ENCODE data around the gene DYNC1H1. TPM values are rescaled to one million over a fixed set of nuclear protein-coding genes. Genes with fewer than 3 reads are reported as not detected.

DYNC1H1 gene
- total RNA-seq, 1 experiment from 2014 or later, result 833 TPM

- intact Hi-C loops (cut with micrococcal nuclease; ENCODE audit: unreplicated experiment), result loop anchor here (5.0 kb wide), 3 partner anchors 100 to 255 kb away; no protein-coding TSS in a partner anchor
- Histone ChIP-seq H3K4me1 (ENCODE audit: insufficient read depth, low read length, poor library complexity, severe bottlenecking) (peaks cover 44% of the 10 kb centered on the region), H3K27me3 (replicated peaks; ENCODE audit: insufficient read depth, low read depth, low read length, poor library complexity) (no peaks in the 10 kb centered on the region), H3K36me3 (ENCODE audit: insufficient read depth, low read length, poor library complexity, severe bottlenecking) (peaks cover 6% of the 10 kb centered on the region), H3K27ac (ENCODE audit: low read depth, low read length, poor library complexity, severe bottlenecking) (peak overlapping the region; percentile 94), H3K4me3 (ENCODE audit: low read depth, low read length, poor library complexity, severe bottlenecking) (peak overlapping the region; percentile 19), H3K9me3 (ENCODE audit: low read depth, low read length, poor library complexity, severe bottlenecking) (no peaks in the 10 kb centered on the region)
- CTCF ChIA-PET, result interaction anchor here (1.3 to 1.4 kb wide), 2 partner anchors 134 to 255 kb away, joined by 3 to 4 read pairs; no protein-coding TSS in a partner anchor
- no peak for TF ChIP-seq EZH2 (IDR thresholded peaks at IDR 0.05; ENCODE audit: borderline replicate concordance, low read depth, low read length, poor library complexity, severe bottlenecking)
- TF ChIP-seq, protein P1, sequence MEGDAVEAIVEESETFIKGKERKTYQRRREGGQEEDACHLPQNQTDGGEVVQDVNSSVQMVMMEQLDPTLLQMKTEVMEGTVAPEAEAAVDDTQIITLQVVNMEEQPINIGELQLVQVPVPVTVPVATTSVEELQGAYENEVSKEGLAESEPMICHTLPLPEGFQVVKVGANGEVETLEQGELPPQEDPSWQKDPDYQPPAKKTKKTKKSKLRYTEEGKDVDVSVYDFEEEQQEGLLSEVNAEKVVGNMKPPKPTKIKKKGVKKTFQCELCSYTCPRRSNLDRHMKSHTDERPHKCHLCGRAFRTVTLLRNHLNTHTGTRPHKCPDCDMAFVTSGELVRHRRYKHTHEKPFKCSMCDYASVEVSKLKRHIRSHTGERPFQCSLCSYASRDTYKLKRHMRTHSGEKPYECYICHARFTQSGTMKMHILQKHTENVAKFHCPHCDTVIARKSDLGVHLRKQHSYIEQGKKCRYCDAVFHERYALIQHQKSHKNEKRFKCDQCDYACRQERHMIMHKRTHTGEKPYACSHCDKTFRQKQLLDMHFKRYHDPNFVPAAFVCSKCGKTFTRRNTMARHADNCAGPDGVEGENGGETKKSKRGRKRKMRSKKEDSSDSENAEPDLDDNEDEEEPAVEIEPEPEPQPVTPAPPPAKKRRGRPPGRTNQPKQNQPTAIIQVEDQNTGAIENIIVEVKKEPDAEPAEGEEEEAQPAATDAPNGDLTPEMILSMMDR (conservative IDR thresholded peaks at IDR 0.05; ENCODE audit: low read depth, low read length), result no peak
- TSS peak; percentile 92 for BruUV-seq (replicated peaks)
- POLR2A ChIA-PET (ENCODE audit: low non-redundant PET), result interaction anchor here (1.0 kb wide), 1 partner anchor 189 kb away, joined by 18 read pairs; no protein-coding TSS in a partner anchor
- peak; percentile 97 for DNase-seq (ENCODE audit: low spot score)
Observed at GRCh38 chr14:101962503-101962874, 1.9 kb upstream of the DYNC1H1 start.

DNA sequence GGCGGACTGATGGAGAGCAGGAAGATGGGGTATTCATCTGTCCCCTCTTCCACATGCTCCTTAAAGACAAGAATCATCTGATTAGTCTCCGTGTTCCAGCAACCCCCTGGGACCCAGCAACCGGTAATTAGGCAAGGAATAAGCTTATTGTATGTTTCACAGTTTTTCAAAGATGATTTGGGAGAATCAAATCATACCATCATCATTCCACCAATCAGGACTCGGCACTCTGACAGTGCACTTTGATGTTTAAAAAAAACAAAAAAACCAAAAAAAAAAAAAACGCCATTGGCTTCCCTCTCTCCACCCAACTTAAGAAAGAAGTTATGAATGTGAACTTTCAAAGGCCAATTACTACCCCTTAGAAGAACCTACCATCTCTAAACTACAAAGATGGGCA, 1.3 kb upstream of the DYNC1H1 start:
- Histone ChIP-seq H3K4me1 (ENCODE audit: insufficient read depth, low read length, poor library complexity, severe bottlenecking) (peaks cover 49% of the 10 kb centered on the region), H3K27me3 (replicated peaks; ENCODE audit: insufficient read depth, low read depth, low read length, poor library complexity) (no peaks in the 10 kb centered on the region), H3K4me3 (ENCODE audit: low read depth, low read length, poor library complexity, severe bottlenecking) (peak overlapping the region; percentile 19), H3K27ac (ENCODE audit: low read depth, low read length, poor library complexity, severe bottlenecking) (peak overlapping the region; percentile 94), H3K36me3 (ENCODE audit: insufficient read depth, low read length, poor library complexity, severe bottlenecking) (peaks cover 6% of the 10 kb centered on the region), H3K9me3 (ENCODE audit: low read depth, low read length, poor library complexity, severe bottlenecking) (no peaks in the 10 kb centered on the region)
- peak; percentile 92 for DNase-seq (ENCODE audit: low spot score)
- POLR2A ChIA-PET (ENCODE audit: low non-redundant PET), result interaction anchor here (0.7 to 1.0 kb wide), 2 partner anchors 9 to 189 kb away, joined by 3 to 18 read pairs; no protein-coding TSS in a partner anchor
- BruUV-seq (replicated peaks), result no TSS peak
- no peak for TF ChIP-seq EZH2 (IDR thresholded peaks at IDR 0.05; ENCODE audit: borderline replicate concordance, low read depth, low read length, poor library complexity, severe bottlenecking)
- TF ChIP-seq, protein P1 (conservative IDR thresholded peaks at IDR 0.05; ENCODE audit: low read depth, low read length), result no peak
- intact Hi-C loops (cut with micrococcal nuclease; ENCODE audit: unreplicated experiment), result loop anchor here (5.0 kb wide), 3 partner anchors 99 to 256 kb away; no protein-coding TSS in a partner anchor
- CTCF ChIA-PET, result interaction anchor here (1.4 kb wide), 1 partner anchor 133 kb away, joined by 3 read pairs; no protein-coding TSS in a partner anchor

- H3K27me3 ChIP-seq (replicated peaks; ENCODE audit: insufficient read depth, low read depth, low read length, poor library complexity), result no peaks in the 10 kb centered on the region
- H3K4me1 ChIP-seq (ENCODE audit: insufficient read depth, low read length, poor library complexity, severe bottlenecking), result peaks cover 50% of the 10 kb centered on the region
- no peak for DNase-seq (ENCODE audit: low spot score)
- peak overlapping the region; percentile 21 for H3K4me3 ChIP-seq (ENCODE audit: low read depth, low read length, poor library complexity, severe bottlenecking)
- peak overlapping the region; percentile 94 for H3K27ac ChIP-seq (ENCODE audit: low read depth, low read length, poor library complexity, severe bottlenecking)
- CTCF ChIA-PET, result interaction anchor here (1.4 kb wide), 1 partner anchor 132 kb away, joined by 3 read pairs; no protein-coding TSS in a partner anchor
- H3K36me3 ChIP-seq (ENCODE audit: insufficient read depth, low read length, poor library complexity, severe bottlenecking), result peaks cover 12% of the 10 kb centered on the region
- POLR2A ChIA-PET (ENCODE audit: low non-redundant PET), result interaction anchor here (0.7 to 1.0 kb wide), 2 partner anchors 9 to 190 kb away, joined by 3 to 18 read pairs; no protein-coding TSS in a partner anchor
- TSS peak; percentile 34 for BruUV-seq (replicated peaks)
- TF ChIP-seq EZH2 (IDR thresholded peaks at IDR 0.05; ENCODE audit: borderline replicate concordance, low read depth, low read length, poor library complexity, severe bottlenecking), result no peak
- TF ChIP-seq, protein P1 (conservative IDR thresholded peaks at IDR 0.05; ENCODE audit: low read depth, low read length), result no peak
- H3K9me3 ChIP-seq (ENCODE audit: low read depth, low read length, poor library complexity, severe bottlenecking), result no peaks in the 10 kb centered on the region
- intact Hi-C loops (cut with micrococcal nuclease; ENCODE audit: unreplicated experiment), result loop anchor here (2.0 to 5.0 kb wide), 4 partner anchors 99 to 256 kb away; partner anchors contain the start of gene HSP90AA1
Observed at GRCh38 chr14:101963656-101964296, 597 bp upstream of the DYNC1H1 start.
